Measurements from ENCODE around the gene ATP11B.

DNA sequence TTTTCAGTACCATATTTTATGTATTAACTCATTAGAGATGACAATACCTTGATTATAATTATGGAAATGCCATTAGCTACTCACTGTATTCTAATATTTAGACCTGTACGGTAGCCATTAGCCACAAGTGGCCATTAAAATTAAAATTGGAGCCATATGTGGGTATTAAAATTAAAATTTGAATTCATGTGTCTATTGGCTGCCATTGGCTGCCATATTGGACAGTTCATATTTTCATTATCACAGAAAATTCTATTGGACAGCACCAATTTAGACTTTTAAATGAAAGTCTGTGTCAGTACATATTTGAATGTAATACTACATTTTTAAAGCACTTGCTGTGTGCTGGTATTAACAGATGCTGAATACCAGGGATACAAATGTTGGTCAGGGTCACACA lies 3.0 kb downstream of the ATP11B start:
- TF ChIP-seq, protein P1, sequence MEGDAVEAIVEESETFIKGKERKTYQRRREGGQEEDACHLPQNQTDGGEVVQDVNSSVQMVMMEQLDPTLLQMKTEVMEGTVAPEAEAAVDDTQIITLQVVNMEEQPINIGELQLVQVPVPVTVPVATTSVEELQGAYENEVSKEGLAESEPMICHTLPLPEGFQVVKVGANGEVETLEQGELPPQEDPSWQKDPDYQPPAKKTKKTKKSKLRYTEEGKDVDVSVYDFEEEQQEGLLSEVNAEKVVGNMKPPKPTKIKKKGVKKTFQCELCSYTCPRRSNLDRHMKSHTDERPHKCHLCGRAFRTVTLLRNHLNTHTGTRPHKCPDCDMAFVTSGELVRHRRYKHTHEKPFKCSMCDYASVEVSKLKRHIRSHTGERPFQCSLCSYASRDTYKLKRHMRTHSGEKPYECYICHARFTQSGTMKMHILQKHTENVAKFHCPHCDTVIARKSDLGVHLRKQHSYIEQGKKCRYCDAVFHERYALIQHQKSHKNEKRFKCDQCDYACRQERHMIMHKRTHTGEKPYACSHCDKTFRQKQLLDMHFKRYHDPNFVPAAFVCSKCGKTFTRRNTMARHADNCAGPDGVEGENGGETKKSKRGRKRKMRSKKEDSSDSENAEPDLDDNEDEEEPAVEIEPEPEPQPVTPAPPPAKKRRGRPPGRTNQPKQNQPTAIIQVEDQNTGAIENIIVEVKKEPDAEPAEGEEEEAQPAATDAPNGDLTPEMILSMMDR (conservative IDR thresholded peaks at IDR 0.05 in 1 of 2, IDR thresholded peaks at IDR 0.05 in 1 of 2; ENCODE audit: extremely low read depth in 1 of 2, insufficient read depth in 1 of 2, low read depth in 1 of 2, low read length in 2 of 2) = no peak
- TF ChIP-seq EZH2 (IDR thresholded peaks at IDR 0.05; ENCODE audit: borderline replicate concordance, low read length) = no peak

Data from mammary epithelial cell (primary cell).